ENCODE data around the gene PALB2. TPM values are rescaled to one million over a fixed set of nuclear protein-coding genes. Genes with fewer than 3 reads are reported as not detected.

PALB2 gene
- total and polyA plus RNA-seq, 9 of the 15 experiments (the other 6 are each of a cell fraction or from before 2014, with no cell fraction given), result 7.0 to 25.8 (median 15.2) TPM

GRCh38 chr16:23597003-23597756, 43.9 kb downstream of the PALB2 start (continued):
- TF ChIP-seq MEF2D (tag; conservative IDR thresholded peaks at IDR 0.05; ENCODE audit: low read depth) (peak; percentile 100), HEY1 (CRISPR knock-in tag; IDR thresholded peaks at IDR 0.05; ENCODE audit: borderline replicate concordance) (peak; percentile 95), EZH2 (IDR thresholded peaks at IDR 0.05; ENCODE audit: borderline replicate concordance, low read depth, low read length) (no peak), MITF (IDR thresholded peaks at IDR 0.05) (no peak), ARID4B (CRISPR knock-in tag; IDR thresholded peaks at IDR 0.05) (peak; percentile 60), IFI16 (CRISPR knock-in tag; IDR thresholded peaks at IDR 0.05) (peak; percentile 98), NFYB (IDR thresholded peaks at IDR 0.05; ENCODE audit: extremely low read depth, insufficient read length) (no peak), NFE2 (IDR thresholded peaks at IDR 0.05; ENCODE audit: low read depth) (peak; percentile 99), ZNF146 (CRISPR knock-in tag; IDR thresholded peaks at IDR 0.05; ENCODE audit: unreplicated experiment) (no peak), MYC (IDR thresholded peaks at IDR 0.05; ENCODE audit: low read depth, low read length) (no peak), MYC (CRISPR knock-in tag; IDR thresholded peaks at IDR 0.05; ENCODE audit: borderline replicate concordance, low read depth) (peak; percentile 95), HES1 (IDR thresholded peaks at IDR 0.05; ENCODE audit: low read depth) (no peak), THAP7 (CRISPR knock-in tag; IDR thresholded peaks at IDR 0.05) (peak; percentile 38; the same call in 1 of the 2 replicates), MCM2 (IDR thresholded peaks at IDR 0.05; ENCODE audit: low read depth) (no peak), CUX1 (CRISPR knock-in tag; IDR thresholded peaks at IDR 0.05) (peak; percentile 99)

All from K562 (cell line).